Neural crest cell (in vitro differentiated cells): ENCODE results near the gene SLC6A18. TPM values are rescaled to one million over a fixed set of nuclear protein-coding genes. Genes with fewer than 3 reads are reported as not detected.

Source experiments
- DNase-seq: peaks from one replicate; pipeline ENCODE4 v3.0.0; 2021; ENCODE audit warnings: low read depth, mixed read lengths, low spot score
- H3K27ac Mint-ChIP-seq: one replicate; pipeline ENCODE4 v1.8.0; 2021; ENCODE audit warnings: mild to moderate bottlenecking, mixed read lengths; ENCODE audit not compliant: unreplicated experiment
- H3K27me3 Mint-ChIP-seq: 2 replicates; pipeline ENCODE4 v1.8.0; 2021; ENCODE audit warnings: low read depth, mild to moderate bottlenecking, mixed read lengths
- H3K36me3 Mint-ChIP-seq: 2 replicates; pipeline ENCODE4 v1.8.0; 2021; ENCODE audit warnings: low read depth, mild to moderate bottlenecking, mixed read lengths
- H3K4me1 Mint-ChIP-seq: 2 replicates; pipeline ENCODE4 v1.8.0; 2021; ENCODE audit warnings: mixed read lengths
- H3K4me3 Mint-ChIP-seq: one replicate; pipeline ENCODE4 v1.8.0; 2021; ENCODE audit warnings: mild to moderate bottlenecking, mixed read lengths
- H3K9me3 Mint-ChIP-seq: 2 replicates; pipeline ENCODE4 v1.8.0; 2021; ENCODE audit warnings: mixed read lengths
- total RNA-seq: library from RNA; stranded (reverse); gene quantifications from 2 replicates; pipeline ENCODE4 v1.2.1, GENCODE V29; 2021
- TF ChIP-seq, protein P1 (sequence below): fragments of 200-600 bp; sonication (generic); conservative IDR thresholded peaks from 2 replicates; pipeline ENCODE4 v1.5.0; 2021; ENCODE audit warnings: antibody characterized with exemption, mild to moderate bottlenecking

The SLC6A18 gene
- total RNA-seq, 1 donor from 2014 or later = not detected

DNA sequence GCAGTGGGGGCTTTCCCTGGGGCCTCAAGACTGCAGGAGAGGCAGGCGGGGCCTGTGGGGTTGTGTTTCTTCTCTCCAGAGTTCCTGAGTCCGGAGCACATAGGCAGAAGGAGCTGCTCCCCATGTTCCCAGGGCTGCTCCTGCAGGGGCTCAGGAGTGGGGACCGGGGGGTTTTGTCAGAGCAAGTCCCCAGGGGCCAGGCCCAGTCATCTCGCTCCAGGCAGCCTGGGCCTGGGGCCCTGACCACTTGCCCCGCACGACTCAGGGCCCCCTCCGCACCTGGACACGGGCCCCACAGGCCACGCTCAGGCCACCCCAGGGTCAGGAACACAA is 45.8 kb upstream of the SLC6A18 start:
- TF ChIP-seq, protein P1, sequence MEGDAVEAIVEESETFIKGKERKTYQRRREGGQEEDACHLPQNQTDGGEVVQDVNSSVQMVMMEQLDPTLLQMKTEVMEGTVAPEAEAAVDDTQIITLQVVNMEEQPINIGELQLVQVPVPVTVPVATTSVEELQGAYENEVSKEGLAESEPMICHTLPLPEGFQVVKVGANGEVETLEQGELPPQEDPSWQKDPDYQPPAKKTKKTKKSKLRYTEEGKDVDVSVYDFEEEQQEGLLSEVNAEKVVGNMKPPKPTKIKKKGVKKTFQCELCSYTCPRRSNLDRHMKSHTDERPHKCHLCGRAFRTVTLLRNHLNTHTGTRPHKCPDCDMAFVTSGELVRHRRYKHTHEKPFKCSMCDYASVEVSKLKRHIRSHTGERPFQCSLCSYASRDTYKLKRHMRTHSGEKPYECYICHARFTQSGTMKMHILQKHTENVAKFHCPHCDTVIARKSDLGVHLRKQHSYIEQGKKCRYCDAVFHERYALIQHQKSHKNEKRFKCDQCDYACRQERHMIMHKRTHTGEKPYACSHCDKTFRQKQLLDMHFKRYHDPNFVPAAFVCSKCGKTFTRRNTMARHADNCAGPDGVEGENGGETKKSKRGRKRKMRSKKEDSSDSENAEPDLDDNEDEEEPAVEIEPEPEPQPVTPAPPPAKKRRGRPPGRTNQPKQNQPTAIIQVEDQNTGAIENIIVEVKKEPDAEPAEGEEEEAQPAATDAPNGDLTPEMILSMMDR = no peak
- Mint-ChIP-seq H3K27me3 (no peaks in the 10 kb centered on the region), H3K4me1 (peaks cover 10% of the 10 kb centered on the region), H3K4me3 (no peak overlapping the region), H3K36me3 (no peaks in the 10 kb centered on the region), H3K9me3 (no peaks in the 10 kb centered on the region), H3K27ac (no peak overlapping the region)
- no peak for DNase-seq

DNA sequence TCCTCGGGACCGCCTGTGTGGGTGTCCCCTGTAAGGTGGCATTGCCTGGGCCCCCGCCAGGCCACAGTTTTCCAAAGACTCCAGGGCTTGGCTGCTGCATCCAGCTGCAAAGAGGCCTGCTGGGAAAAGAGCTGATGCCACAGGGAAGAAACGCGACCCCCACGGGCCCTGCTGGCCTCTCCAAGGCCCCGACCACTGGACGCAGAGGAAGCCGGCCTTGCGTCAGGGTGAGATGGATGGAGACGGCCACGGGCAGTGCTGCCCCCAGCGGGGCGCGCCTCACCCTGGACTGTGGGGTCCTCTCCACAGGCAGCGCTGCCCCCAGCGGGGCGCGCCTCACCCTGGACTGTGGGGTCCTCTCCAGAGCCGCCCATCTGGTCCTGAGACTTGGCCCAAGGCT is 45.1 kb upstream of the SLC6A18 start:
- DNase-seq = no peak
- Mint-ChIP-seq H3K36me3 (no peaks in the 10 kb centered on the region), H3K4me1 (peaks cover 9% of the 10 kb centered on the region), H3K4me3 (no peak overlapping the region), H3K27me3 (no peaks in the 10 kb centered on the region), H3K9me3 (no peaks in the 10 kb centered on the region), H3K27ac (no peak overlapping the region)
- TF ChIP-seq, protein P1 = no peak

DNA sequence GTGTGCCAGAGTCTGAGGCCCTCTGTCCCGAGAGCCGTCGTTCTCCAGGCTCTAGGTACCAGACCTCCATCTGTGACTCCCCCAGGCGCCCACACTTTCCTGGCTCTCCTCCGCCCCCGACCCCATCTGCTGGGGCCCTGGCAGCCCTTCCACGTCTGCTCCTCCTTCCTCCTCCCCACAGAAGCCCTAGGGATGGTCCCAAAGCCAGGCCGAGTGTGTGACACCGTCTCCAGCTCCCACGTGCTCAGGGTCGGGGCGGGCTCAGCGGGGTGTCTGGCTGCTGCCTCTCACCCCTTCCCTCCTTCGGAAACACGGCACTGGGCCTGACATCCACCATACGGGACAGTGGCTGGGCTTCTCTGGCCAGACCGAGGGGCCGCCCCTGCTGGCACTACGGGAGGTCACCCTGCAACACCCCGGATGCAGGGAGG is 44.3 kb upstream of the SLC6A18 start:
- H3K9me3 Mint-ChIP-seq = no peaks in the 10 kb centered on the region
- no peaks in the 10 kb centered on the region for H3K27me3 Mint-ChIP-seq
- DNase-seq = no peak
- no peak overlapping the region for H3K27ac Mint-ChIP-seq
- TF ChIP-seq, protein P1 = no peak
- H3K4me1 Mint-ChIP-seq = peaks cover 15% of the 10 kb centered on the region
- no peaks in the 10 kb centered on the region for H3K36me3 Mint-ChIP-seq
- no peak overlapping the region for H3K4me3 Mint-ChIP-seq

DNA sequence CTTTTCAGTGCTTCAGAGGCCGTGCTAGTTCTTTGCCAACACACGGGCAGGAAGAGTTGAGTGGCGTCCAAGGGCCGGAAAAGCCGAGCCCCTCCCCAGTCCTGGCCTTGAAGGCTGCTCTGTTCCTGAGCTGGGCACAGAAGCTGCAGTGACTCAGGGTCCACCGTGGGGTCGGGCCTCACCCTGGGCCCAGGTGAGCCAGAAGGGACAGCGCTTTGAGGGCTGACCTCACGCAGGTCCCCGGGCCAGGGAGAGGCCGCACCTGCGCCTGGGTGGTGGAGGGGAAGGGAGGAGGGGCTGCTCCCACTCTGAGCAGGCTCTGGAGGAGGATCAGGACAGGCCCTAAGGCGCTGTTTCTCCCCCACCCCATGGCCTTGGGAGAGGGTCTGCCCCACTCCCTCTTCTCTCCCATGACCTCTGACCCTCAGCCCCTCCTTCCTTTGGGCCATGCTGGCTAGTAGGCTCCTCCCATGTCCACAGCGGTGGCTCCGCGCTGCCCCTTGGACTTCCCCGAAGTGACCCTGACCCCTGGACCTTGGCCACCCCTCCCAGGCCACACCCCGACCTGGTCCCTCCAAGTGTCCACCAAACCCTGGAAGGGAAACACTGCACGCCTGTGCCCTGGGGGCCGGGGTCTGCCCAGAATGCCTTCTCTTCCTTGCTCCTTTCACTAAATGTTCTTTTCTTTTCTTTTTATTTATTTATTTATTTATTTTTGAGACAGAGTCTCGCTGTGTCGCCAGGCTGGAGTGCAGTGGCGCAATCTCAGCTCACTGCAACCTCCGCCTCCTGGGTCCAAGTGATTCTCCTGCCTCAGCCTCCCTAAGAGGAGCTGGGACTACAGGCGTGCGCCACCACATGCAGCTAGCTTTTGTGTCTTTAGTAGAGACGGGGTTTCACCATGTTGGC is 43.5 kb upstream of the SLC6A18 start:
- DNase-seq = no peak
- H3K9me3 Mint-ChIP-seq = no peaks in the 10 kb centered on the region
- H3K36me3 Mint-ChIP-seq = no peaks in the 10 kb centered on the region
- H3K4me1 Mint-ChIP-seq = peaks cover 21% of the 10 kb centered on the region
- H3K27ac Mint-ChIP-seq = no peak overlapping the region
- H3K4me3 Mint-ChIP-seq = no peak overlapping the region
- TF ChIP-seq, protein P1 = no peak
- H3K27me3 Mint-ChIP-seq = no peaks in the 10 kb centered on the region

DNA sequence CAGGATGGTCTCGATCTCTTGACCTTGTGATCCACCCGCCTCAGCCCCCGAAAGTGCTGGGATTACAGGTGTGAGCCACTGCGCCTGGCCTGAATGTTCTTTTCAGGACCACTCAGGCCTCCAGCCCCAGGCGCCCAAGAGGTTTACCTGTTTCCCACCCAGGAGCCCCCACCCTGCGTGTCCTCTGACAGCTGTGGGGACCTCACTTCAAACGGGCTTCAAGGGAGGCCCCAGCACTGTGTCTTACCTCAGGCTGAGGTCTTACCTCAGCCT is 42.9 kb upstream of the SLC6A18 start:
- Mint-ChIP-seq H3K9me3 (no peaks in the 10 kb centered on the region), H3K36me3 (no peaks in the 10 kb centered on the region), H3K4me3 (no peak overlapping the region), H3K4me1 (peaks cover 21% of the 10 kb centered on the region), H3K27ac (no peak overlapping the region), H3K27me3 (no peaks in the 10 kb centered on the region)
- DNase-seq = no peak
- TF ChIP-seq, protein P1 = no peak
